Raji (cell line): ENCODE results near the gene CERS6.

ENCODE experiments used
- POLR2A ChIP-seq: IDR thresholded peaks from 2 replicates; pipeline ENCODE4 v1.6.1; 2011; ENCODE audit warnings: low read depth, low read length, control low read depth; ENCODE audit not compliant: insufficient read depth

CERS6 gene

GRCh38 chr2:168434146-168434545 is 21.9 kb upstream of the CERS6 start:
- no peak for TF ChIP-seq POLR2A

GRCh38 chr2:168436840-168437239 is 19.2 kb upstream of the CERS6 start:
- no peak for TF ChIP-seq POLR2A

- no peak for TF ChIP-seq POLR2A
Observed at GRCh38 chr2:168438553-168438952, 17.5 kb upstream of the CERS6 start.

- TF ChIP-seq POLR2A, result no peak
Observed at GRCh38 chr2:168439536-168439935, 16.5 kb upstream of the CERS6 start.

GRCh38 chr2:168441214-168441872 is 14.7 kb upstream of the CERS6 start:
- no peak for TF ChIP-seq POLR2A

GRCh38 chr2:168443818-168444217 is 12.3 kb upstream of the CERS6 start:
- no peak for TF ChIP-seq POLR2A

- no peak for TF ChIP-seq POLR2A
Observed at GRCh38 chr2:168445960-168446359, 10.1 kb upstream of the CERS6 start.

- TF ChIP-seq POLR2A, result no peak
Observed at GRCh38 chr2:168448980-168449379, 7.1 kb upstream of the CERS6 start.

GRCh38 chr2:168449419-168449818 is 6.7 kb upstream of the CERS6 start:
- TF ChIP-seq POLR2A, result no peak

GRCh38 chr2:168450171-168450570 is 5.9 kb upstream of the CERS6 start:
- TF ChIP-seq POLR2A, result no peak

- no peak for TF ChIP-seq POLR2A
Observed at GRCh38 chr2:168450732-168451131, 5.3 kb upstream of the CERS6 start.

- TF ChIP-seq POLR2A, result no peak
Observed at GRCh38 chr2:168452781-168453180, 3.3 kb upstream of the CERS6 start.

- TF ChIP-seq POLR2A, result no peak
Observed at GRCh38 chr2:168453404-168453803, 2.7 kb upstream of the CERS6 start.

GRCh38 chr2:168454737-168455644 is 1.1 kb upstream of the CERS6 start:
- TF ChIP-seq POLR2A, result no peak

GRCh38 chr2:168456521-168457189 is 583 bp downstream of the CERS6 start:
- no peak for TF ChIP-seq POLR2A

- no peak for TF ChIP-seq POLR2A
Observed at GRCh38 chr2:168457190-168457895, 1.3 kb downstream of the CERS6 start.

- TF ChIP-seq POLR2A, result no peak
Observed at GRCh38 chr2:168458139-168458538, 2.1 kb downstream of the CERS6 start.
